Measurements from ENCODE around the gene HPX.
A peak's percentile ranks its signal among the peaks of the same experiment; 100 is the strongest.

The HPX gene

GRCh38 chr11:6391537-6392134, 49.2 kb downstream of the HPX start:
- no peak for DNase-seq (ENCODE audit: low read depth, low spot score)

- no peak for DNase-seq (ENCODE audit: low read depth, low spot score)
Measured at GRCh38 chr11:6390718-6391469, 49.9 kb downstream of the HPX start.

GRCh38 chr11:6389905-6390717, 50.7 kb downstream of the HPX start, which contains the start of gene SMPD1:
TSS of gene SMPD1 (plus strand) at chr11:6390474. CDS start at chr11:6390599, 125 bp downstream.
- DNase-seq (ENCODE audit: low read depth, low spot score) = peak; percentile 86

GRCh38 chr11:6388748-6389147, 52.0 kb downstream of the HPX start:
- no peak for DNase-seq (ENCODE audit: low read depth, low spot score)

GRCh38 chr11:6387811-6388599, 52.8 kb downstream of the HPX start:
- DNase-seq (ENCODE audit: low read depth, low spot score) = no peak

- DNase-seq (ENCODE audit: low read depth, low spot score) = no peak
Measured at GRCh38 chr11:6385046-6385777, 55.6 kb downstream of the HPX start.

Measured in smooth muscle cell of the brain vasculature (primary cell).